Immature natural killer cell (primary cell): ENCODE results near the gene ABI3BP. TPM values are rescaled to one million over a fixed set of nuclear protein-coding genes. Genes with fewer than 3 reads are reported as not detected.

Source experiments
- DNase-seq, 3 donors: peaks; one replicate each; pipeline ENCODE4 v3.0.0; 2022; ENCODE audit warnings: mixed read lengths in 1 of 3
- H3K27ac Mint-ChIP-seq, 6 donors: one replicate each; pipeline ENCODE4 v1.8.0; 2020; ENCODE audit warnings: mixed read lengths in 6 of 6, mild to moderate bottlenecking in 5 of 6, inconsistent platforms in 4 of 6, moderate library complexity in 3 of 6
- H3K27me3 Mint-ChIP-seq, 3 donors: one replicate each; pipeline ENCODE4 v1.8.0; 2020 to 2021; ENCODE audit warnings: low read depth in 3 of 3, mild to moderate bottlenecking in 3 of 3, mixed read lengths in 3 of 3, moderate library complexity in 3 of 3, inconsistent platforms in 1 of 3
- H3K36me3 Mint-ChIP-seq, 3 donors: one replicate each; pipeline ENCODE4 v1.8.0; 2020; ENCODE audit warnings: mixed read lengths in 3 of 3, inconsistent platforms in 2 of 3, mild to moderate bottlenecking in 2 of 3
- H3K4me1 Mint-ChIP-seq, 2 donors: one replicate each; pipeline ENCODE4 v1.8.0; 2020; ENCODE audit warnings: inconsistent platforms in 2 of 2, mild to moderate bottlenecking in 2 of 2, mixed read lengths in 2 of 2, moderate library complexity in 1 of 2
- H3K4me3 Mint-ChIP-seq, 5 donors: one replicate each; pipeline ENCODE4 v1.8.0; 2020; ENCODE audit warnings: mild to moderate bottlenecking in 5 of 5, mixed read lengths in 5 of 5, inconsistent platforms in 3 of 5, moderate library complexity in 3 of 5
- H3K9me3 Mint-ChIP-seq, 6 donors: one replicate each; pipeline ENCODE4 v1.8.0; 2020; ENCODE audit warnings: mild to moderate bottlenecking in 6 of 6, mixed read lengths in 6 of 6, inconsistent platforms in 4 of 6, moderate library complexity in 3 of 6
- polyA plus RNA-seq, 3 donors: library from polyadenylated mRNA; unstranded; fragments of 300-500 nt; fragmentation: Illumina TruSeq; gene quantifications; one replicate each; pipeline ENCODE4 v1.2.3, GENCODE V29; 2021

ABI3BP gene
- polyA plus RNA-seq, 3 donors from 2014 or later, result not detected

- no peak for DNase-seq
- Mint-ChIP-seq H3K36me3 (no peaks in the 10 kb centered on the region), H3K4me3 (no peak overlapping the region), H3K9me3 (no peaks in the 10 kb centered on the region), H3K27me3 (peaks cover 0 to 2% (median 0%) of the 10 kb centered on the region in 3 donors), H3K27ac (no peak overlapping the region), H3K4me1 (no peaks in the 10 kb centered on the region)
Measured at GRCh38 chr3:100972867-100973266, 20.4 kb downstream of the ABI3BP start.

- no peak for DNase-seq
- no peak overlapping the region for H3K4me3 Mint-ChIP-seq
- H3K4me1 Mint-ChIP-seq, result no peaks in the 10 kb centered on the region
- peaks cover 0 to 2% (median 0%) of the 10 kb centered on the region in 3 donors for H3K27me3 Mint-ChIP-seq
- no peaks in the 10 kb centered on the region for H3K9me3 Mint-ChIP-seq
- no peak overlapping the region for H3K27ac Mint-ChIP-seq
- no peaks in the 10 kb centered on the region for H3K36me3 Mint-ChIP-seq
Measured at GRCh38 chr3:100972301-100972844, 20.8 kb downstream of the ABI3BP start.

- no peaks in the 10 kb centered on the region for H3K9me3 Mint-ChIP-seq
- no peak for DNase-seq
- H3K4me3 Mint-ChIP-seq, result no peak overlapping the region
- no peaks in the 10 kb centered on the region for H3K4me1 Mint-ChIP-seq
- H3K27me3 Mint-ChIP-seq, result peaks cover 0 to 2% (median 0%) of the 10 kb centered on the region in 3 donors
- no peak overlapping the region for H3K27ac Mint-ChIP-seq
- no peaks in the 10 kb centered on the region for H3K36me3 Mint-ChIP-seq
Measured at GRCh38 chr3:100971798-100972197, 21.4 kb downstream of the ABI3BP start.

GRCh38 chr3:100970477-100970990, 22.7 kb downstream of the ABI3BP start:
- Mint-ChIP-seq H3K4me3 (no peak overlapping the region), H3K4me1 (no peaks in the 10 kb centered on the region), H3K27ac (no peak overlapping the region), H3K36me3 (no peaks in the 10 kb centered on the region), H3K9me3 (no peaks in the 10 kb centered on the region), H3K27me3 (peaks cover 0 to 2% (median 0%) of the 10 kb centered on the region in 3 donors)
- no peak for DNase-seq

- no peak for DNase-seq
- Mint-ChIP-seq H3K4me3 (no peak overlapping the region), H3K9me3 (peaks cover 0 to 1% (median 0%) of the 10 kb centered on the region in 6 donors), H3K36me3 (no peaks in the 10 kb centered on the region), H3K27ac (no peak overlapping the region), H3K27me3 (peaks cover 0 to 2% (median 0%) of the 10 kb centered on the region in 3 donors), H3K4me1 (no peaks in the 10 kb centered on the region)
Measured at GRCh38 chr3:100968932-100969906, 24.0 kb downstream of the ABI3BP start.

- no peak overlapping the region for H3K4me3 Mint-ChIP-seq
- H3K27ac Mint-ChIP-seq, result no peak overlapping the region
- no peaks in the 10 kb centered on the region for H3K27me3 Mint-ChIP-seq
- no peaks in the 10 kb centered on the region for H3K4me1 Mint-ChIP-seq
- no peaks in the 10 kb centered on the region for H3K36me3 Mint-ChIP-seq
- peaks cover 0 to 1% (median 0%) of the 10 kb centered on the region in 6 donors for H3K9me3 Mint-ChIP-seq
- DNase-seq, result no peak
Measured at GRCh38 chr3:100966807-100967206, 26.4 kb downstream of the ABI3BP start.

GRCh38 chr3:100966049-100966491, 27.2 kb downstream of the ABI3BP start:
- Mint-ChIP-seq H3K4me1 (no peaks in the 10 kb centered on the region), H3K4me3 (no peak overlapping the region), H3K27me3 (no peaks in the 10 kb centered on the region), H3K27ac (no peak overlapping the region), H3K36me3 (no peaks in the 10 kb centered on the region), H3K9me3 (peaks cover 0 to 1% (median 0%) of the 10 kb centered on the region in 6 donors)
- DNase-seq, result no peak

- DNase-seq, result no peak
- Mint-ChIP-seq H3K36me3 (no peaks in the 10 kb centered on the region), H3K9me3 (peaks cover 0 to 5% (median 2%) of the 10 kb centered on the region in 6 donors), H3K4me3 (no peak overlapping the region), H3K27me3 (no peaks in the 10 kb centered on the region), H3K27ac (no peak overlapping the region), H3K4me1 (no peaks in the 10 kb centered on the region)
Measured at GRCh38 chr3:100963041-100963440, 30.2 kb downstream of the ABI3BP start.

- Mint-ChIP-seq H3K4me1 (no peaks in the 10 kb centered on the region), H3K9me3 (peaks cover 0 to 3% (median 2%) of the 10 kb centered on the region in 6 donors), H3K4me3 (no peak overlapping the region), H3K36me3 (no peaks in the 10 kb centered on the region), H3K27ac (no peak overlapping the region), H3K27me3 (no peaks in the 10 kb centered on the region)
- DNase-seq, result no peak
Measured at GRCh38 chr3:100957261-100957986, 35.8 kb downstream of the ABI3BP start.

GRCh38 chr3:100956276-100956675, 36.9 kb downstream of the ABI3BP start:
- Mint-ChIP-seq H3K4me3 (no peak overlapping the region), H3K9me3 (peaks cover 0 to 3% (median 2%) of the 10 kb centered on the region in 6 donors), H3K4me1 (no peaks in the 10 kb centered on the region), H3K27ac (no peak overlapping the region), H3K27me3 (no peaks in the 10 kb centered on the region), H3K36me3 (no peaks in the 10 kb centered on the region)
- no peak for DNase-seq

- no peaks in the 10 kb centered on the region for H3K4me1 Mint-ChIP-seq
- H3K9me3 Mint-ChIP-seq, result peaks cover 0 to 3% (median 2%) of the 10 kb centered on the region in 6 donors
Measured at GRCh38 chr3:100954990-100955389, 38.2 kb downstream of the ABI3BP start.

GRCh38 chr3:100954199-100954935, 38.9 kb downstream of the ABI3BP start:
- H3K27ac Mint-ChIP-seq, result no peak overlapping the region
- H3K4me1 Mint-ChIP-seq, result no peaks in the 10 kb centered on the region
- DNase-seq, result no peak

More at GRCh38 chr3:100954990-100955389, 38.2 kb downstream of the ABI3BP start:
- DNase-seq, result no peak
- H3K36me3 Mint-ChIP-seq, result no peaks in the 10 kb centered on the region
- no peaks in the 10 kb centered on the region for H3K27me3 Mint-ChIP-seq
- H3K4me3 Mint-ChIP-seq, result no peak overlapping the region
- no peak overlapping the region for H3K27ac Mint-ChIP-seq

GRCh38 chr3:100953103-100953502, 40.1 kb downstream of the ABI3BP start:
- no peak for DNase-seq
- peaks cover 0 to 1% (median 0%) of the 10 kb centered on the region in 6 donors for H3K9me3 Mint-ChIP-seq
- no peaks in the 10 kb centered on the region for H3K4me1 Mint-ChIP-seq
- H3K27me3 Mint-ChIP-seq, result no peaks in the 10 kb centered on the region
- H3K36me3 Mint-ChIP-seq, result no peaks in the 10 kb centered on the region
- no peak overlapping the region for H3K27ac Mint-ChIP-seq
- no peak overlapping the region for H3K4me3 Mint-ChIP-seq

More at GRCh38 chr3:100954199-100954935, 38.9 kb downstream of the ABI3BP start:
- no peak overlapping the region for H3K4me3 Mint-ChIP-seq
- no peaks in the 10 kb centered on the region for H3K36me3 Mint-ChIP-seq
- H3K9me3 Mint-ChIP-seq, result peaks cover 0 to 3% (median 2%) of the 10 kb centered on the region in 6 donors
- H3K27me3 Mint-ChIP-seq, result no peaks in the 10 kb centered on the region
